Smooth muscle cell (in vitro differentiated cells): Measurements from ENCODE around the gene VENTX. TPM values are rescaled to one million over a fixed set of nuclear protein-coding genes. Genes with fewer than 3 reads are reported as not detected.

Source experiments
- DNase-seq: peaks from one replicate; lab custom pipeline; 2025; ENCODE audit not compliant: unreplicated experiment; lab: John Stamatoyannopoulos, UW
- H2AFZ ChIP-seq: fragments of 200-600 bp; sonication (generic); 2 replicates; pipeline ENCODE4 v1.6.0; 2016; ENCODE audit warnings: antibody characterized with exemption, low read depth, mild to moderate bottlenecking
- H3F3A ChIP-seq: fragments of 200-600 bp; sonication (generic); 2 replicates; pipeline ENCODE4 v1.6.0; 2017; ENCODE audit warnings: antibody characterized with exemption, low read depth
- H3K27ac ChIP-seq: fragments of 200-600 bp; sonication (generic); 2 replicates; pipeline ENCODE4 v1.5.1; 2016; ENCODE audit warnings: low read depth, mild to moderate bottlenecking
- H3K27me3 ChIP-seq: fragments of 200-600 bp; sonication (generic); 2 replicates; pipeline ENCODE4 v1.6.1; 2016; ENCODE audit warnings: low read depth, mild to moderate bottlenecking
- H3K36me3 ChIP-seq: fragments of 200-600 bp; sonication (generic); 2 replicates; pipeline ENCODE4 v1.5.1; 2016; ENCODE audit warnings: low read depth
- H3K4me1 ChIP-seq: fragments of 200-600 bp; sonication (generic); 2 replicates; pipeline ENCODE4 v1.5.1; 2016; ENCODE audit warnings: low read depth
- H3K4me2 ChIP-seq: fragments of 200-600 bp; sonication (generic); 2 replicates; pipeline ENCODE4 v1.6.0; 2016; ENCODE audit warnings: mild to moderate bottlenecking
- H3K4me3 ChIP-seq: fragments of 200-600 bp; sonication (generic); 2 replicates; pipeline ENCODE4 v1.5.1; 2016; ENCODE audit warnings: mild to moderate bottlenecking
- H3K79me2 ChIP-seq: fragments of 200-600 bp; sonication (generic); 2 replicates; pipeline ENCODE4 v1.6.0; 2016; ENCODE audit warnings: low read depth, mild to moderate bottlenecking
- H3K9ac ChIP-seq: fragments of 200-600 bp; sonication (generic); 2 replicates; pipeline ENCODE4 v1.6.0; 2016; ENCODE audit warnings: low read depth
- H3K9me3 ChIP-seq: fragments of 200-600 bp; sonication (generic); replicated peaks from 2 replicates; pipeline ENCODE4 v1.5.1; 2016; ENCODE audit warnings: low read depth
- H4K20me1 ChIP-seq: fragments of 200-600 bp; sonication (generic); 2 replicates; pipeline ENCODE4 v1.6.0; 2016; ENCODE audit warnings: low read depth
- WGBS: methylation state at CpG from one replicate; pipeline ENCODE4 v1.1.7; 2016; ENCODE audit warnings: low lambda C conversion rate; 5-methylcytosine and 5-hydroxymethylcytosine counted together
- polyA plus RNA-seq: library from polyadenylated mRNA; unstranded; fragments of >200 nt; fragmentation: Nextera tagmentation; extraction: Ambion mirVana; gene quantifications from 2 replicates; pipeline ENCODE4 v1.2.1, GENCODE V29; 2016
- total RNA-seq: library from RNA; depleted of rRNA; stranded (reverse); fragments of >200 nt; gene quantifications from 2 replicates; pipeline ENCODE4 v1.2.3, GENCODE V29; 2014
- TF ChIP-seq, protein P1 (sequence below): fragments of 200-600 bp; sonication (generic); IDR thresholded peaks from 2 replicates; pipeline ENCODE4 v1.5.1; 2017; ENCODE audit warnings: borderline replicate concordance, mild to moderate bottlenecking, antibody characterized with exemption; ENCODE audit not compliant: insufficient read depth, poor library complexity, severe bottlenecking

The VENTX gene
- total and polyA plus RNA-seq, 2 experiments from 2014 or later, result not detected

GRCh38 chr10:133198621-133199487 lies 38.8 kb upstream of the VENTX start:
- TF ChIP-seq, protein P1, sequence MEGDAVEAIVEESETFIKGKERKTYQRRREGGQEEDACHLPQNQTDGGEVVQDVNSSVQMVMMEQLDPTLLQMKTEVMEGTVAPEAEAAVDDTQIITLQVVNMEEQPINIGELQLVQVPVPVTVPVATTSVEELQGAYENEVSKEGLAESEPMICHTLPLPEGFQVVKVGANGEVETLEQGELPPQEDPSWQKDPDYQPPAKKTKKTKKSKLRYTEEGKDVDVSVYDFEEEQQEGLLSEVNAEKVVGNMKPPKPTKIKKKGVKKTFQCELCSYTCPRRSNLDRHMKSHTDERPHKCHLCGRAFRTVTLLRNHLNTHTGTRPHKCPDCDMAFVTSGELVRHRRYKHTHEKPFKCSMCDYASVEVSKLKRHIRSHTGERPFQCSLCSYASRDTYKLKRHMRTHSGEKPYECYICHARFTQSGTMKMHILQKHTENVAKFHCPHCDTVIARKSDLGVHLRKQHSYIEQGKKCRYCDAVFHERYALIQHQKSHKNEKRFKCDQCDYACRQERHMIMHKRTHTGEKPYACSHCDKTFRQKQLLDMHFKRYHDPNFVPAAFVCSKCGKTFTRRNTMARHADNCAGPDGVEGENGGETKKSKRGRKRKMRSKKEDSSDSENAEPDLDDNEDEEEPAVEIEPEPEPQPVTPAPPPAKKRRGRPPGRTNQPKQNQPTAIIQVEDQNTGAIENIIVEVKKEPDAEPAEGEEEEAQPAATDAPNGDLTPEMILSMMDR, result no peak
- Histone ChIP-seq H4K20me1 (no peaks in the 10 kb centered on the region), H3F3A (no peaks in the 10 kb centered on the region), H3K27ac (no peak overlapping the region), H3K4me3 (no peak overlapping the region), H3K27me3 (no peaks in the 10 kb centered on the region), H3K4me2 (no peak overlapping the region), H3K9me3 (no peaks in the 10 kb centered on the region), H3K79me2 (no peaks in the 10 kb centered on the region), H2AFZ (no peak overlapping the region), H3K4me1 (no peaks in the 10 kb centered on the region), H3K9ac (no peak overlapping the region), H3K36me3 (no peaks in the 10 kb centered on the region)
- no peak for DNase-seq
- 91% methylated on average over 28 of the region's 54 CpGs for WGBS

DNA sequence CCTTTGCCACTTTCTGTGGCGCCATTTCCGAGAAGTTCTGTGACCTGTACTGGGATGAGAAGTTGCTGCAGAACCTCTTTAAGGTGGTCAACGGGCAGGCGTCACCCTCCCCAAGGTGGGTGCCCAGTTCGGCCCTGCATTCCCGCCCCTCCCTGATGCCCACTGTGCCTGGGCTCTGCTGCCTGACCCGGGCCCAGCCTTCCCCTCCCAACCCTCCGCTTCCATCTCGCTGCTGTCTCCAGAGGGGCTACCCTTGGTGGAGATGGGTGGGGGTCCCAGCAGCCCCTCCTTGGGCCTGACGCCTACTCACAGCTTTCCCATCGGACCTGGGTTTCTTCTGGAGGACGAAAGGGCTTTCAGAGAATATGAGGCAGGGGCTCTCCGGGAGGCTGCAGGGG lies 38.2 kb upstream of the VENTX start:
- Histone ChIP-seq H3K9me3 (no peaks in the 10 kb centered on the region), H3K27me3 (no peaks in the 10 kb centered on the region), H3K36me3 (no peaks in the 10 kb centered on the region), H3K79me2 (no peaks in the 10 kb centered on the region), H4K20me1 (no peaks in the 10 kb centered on the region), H3K4me3 (no peak overlapping the region), H3K9ac (no peak overlapping the region), H2AFZ (no peak overlapping the region), H3K4me1 (no peaks in the 10 kb centered on the region), H3K4me2 (no peak overlapping the region), H3K27ac (no peak overlapping the region), H3F3A (no peaks in the 10 kb centered on the region)
- 96% methylated on average over 12 of the region's 13 CpGs for WGBS
- DNase-seq, result no peak
- TF ChIP-seq, protein P1, result no peak

GRCh38 chr10:133199992-133200611 lies 37.6 kb upstream of the VENTX start:
- DNase-seq, result no peak
- Histone ChIP-seq H4K20me1 (no peaks in the 10 kb centered on the region), H3K27ac (no peak overlapping the region), H3K4me3 (no peak overlapping the region), H3F3A (no peaks in the 10 kb centered on the region), H3K27me3 (no peaks in the 10 kb centered on the region), H3K9me3 (no peaks in the 10 kb centered on the region), H3K36me3 (no peaks in the 10 kb centered on the region), H2AFZ (no peak overlapping the region), H3K9ac (no peak overlapping the region), H3K4me2 (no peak overlapping the region), H3K79me2 (no peaks in the 10 kb centered on the region), H3K4me1 (no peaks in the 10 kb centered on the region)
- 68% methylated on average over 23 of the region's 38 CpGs for WGBS
- TF ChIP-seq, protein P1, result no peak
